Frontal cortex (tissue), 4 donors: ENCODE results near the gene PEX14. TPM values are rescaled to one million over a fixed set of nuclear protein-coding genes. Genes with fewer than 3 reads are reported as not detected.
"Not testable (repeated sequence)": the region's sequence is repeated elsewhere in the genome, so short reads cannot be mapped to it uniquely, and the experiment has no call there.

Source experiments
- DNase-seq, 2 donors: peaks; one replicate each; pipeline ENCODE4 v3.0.0; 2012; ENCODE audit warnings: low spot score in 2 of 2
- FAIRE-seq: peaks from 2 replicates; lab custom pipeline; 2012; peaks lifted over from hg19 to GRCh38; lab: Jason Lieb, UNC
- total RNA-seq: library from RNA; depleted of rRNA; stranded (reverse); fragments of >200 nt; gene quantifications from one replicate; pipeline ENCODE4 v1.2.3, GENCODE V29; 2014
- donor health status: control.
- donor health status: control.
- donor health status: control.

PEX14 gene
- total RNA-seq = 6.1 TPM

GRCh38 chr1:10474613-10475507 lies at the start of gene PEX14:
Gene PEX14, plus strand, starts transcription at chr1:10474950. Its CDS starts 17 bp downstream, at chr1:10474967.
- no peak for FAIRE-seq

GRCh38 chr1:10425826-10426534 lies 48.8 kb upstream of the PEX14 start:
- not testable (repeated sequence) for FAIRE-seq, DNase-seq

More at GRCh38 chr1:10474613-10475507, at the start of gene PEX14:
- peak; percentile 71 to 82 for DNase-seq

- FAIRE-seq = not testable (repeated sequence)
Measured at GRCh38 chr1:10426535-10426848, 48.3 kb upstream of the PEX14 start.

GRCh38 chr1:10428984-10429383 lies 45.8 kb upstream of the PEX14 start:
- DNase-seq = no peak
- no peak for FAIRE-seq

More at GRCh38 chr1:10426535-10426848, 48.3 kb upstream of the PEX14 start:
- not testable (repeated sequence) for DNase-seq

- no peak for FAIRE-seq
- DNase-seq = peak in 1 of 2 donors; percentile 39
Measured at GRCh38 chr1:10429868-10430215, 44.9 kb upstream of the PEX14 start.

GRCh38 chr1:10430216-10431069 lies 44.3 kb upstream of the PEX14 start, which contains the start of gene CENPS:
Gene CENPS, plus strand, starts transcription at chr1:10430433. Its CDS starts 85 bp downstream, at chr1:10430518.
- peak; percentile 95 to 97 for DNase-seq
- FAIRE-seq = no peak

GRCh38 chr1:10431070-10431730 lies 43.5 kb upstream of the PEX14 start:
- FAIRE-seq = no peak
- no peak for DNase-seq

- DNase-seq = no peak
- no peak for FAIRE-seq
Measured at GRCh38 chr1:10432910-10433700, 41.6 kb upstream of the PEX14 start.

- no peak for FAIRE-seq
- no peak for DNase-seq
Measured at GRCh38 chr1:10433790-10434189, 41.0 kb upstream of the PEX14 start.

GRCh38 chr1:10434590-10434989 lies 40.2 kb upstream of the PEX14 start:
- DNase-seq = no peak

GRCh38 chr1:10437052-10437451 lies 37.7 kb upstream of the PEX14 start:
- DNase-seq (no peak), FAIRE-seq (no peak)

More at GRCh38 chr1:10434590-10434989, 40.2 kb upstream of the PEX14 start:
- no peak for FAIRE-seq

GRCh38 chr1:10438677-10439163 lies 36.0 kb upstream of the PEX14 start:
- FAIRE-seq = no peak

GRCh38 chr1:10440305-10440704 lies 34.4 kb upstream of the PEX14 start:
- DNase-seq (no peak), FAIRE-seq (no peak)

More at GRCh38 chr1:10438677-10439163, 36.0 kb upstream of the PEX14 start:
- no peak for DNase-seq

GRCh38 chr1:10440794-10441193 lies 34.0 kb upstream of the PEX14 start:
- DNase-seq (no peak), FAIRE-seq (no peak)

GRCh38 chr1:10444248-10444647 lies 30.5 kb upstream of the PEX14 start:
- FAIRE-seq (no peak), DNase-seq (no peak)

GRCh38 chr1:10444795-10445397 lies 29.9 kb upstream of the PEX14 start:
- FAIRE-seq = no peak
- no peak for DNase-seq

GRCh38 chr1:10446790-10447422 lies 27.8 kb upstream of the PEX14 start:
- DNase-seq = no peak
- no peak for FAIRE-seq

GRCh38 chr1:10449751-10450150 lies 25.0 kb upstream of the PEX14 start, which contains the start of gene CORT:
Gene CORT, plus strand, starts transcription at chr1:10450031. Its CDS starts 193 bp downstream, at chr1:10450224.
- DNase-seq = peak in 1 of 2 donors; percentile 38
- FAIRE-seq = no peak
